GM08714 (cell line): ENCODE data around the gene OR52K2.

Experiments used
- H3K4me3 ChIP-seq: fragments of 200-500 bp; sonication (Bioruptor generic); 2 replicates; pipeline ENCODE4 v1.5.1; 2014; ENCODE audit warnings: mild to moderate bottlenecking, low read length, inconsistent platforms
- ZNF274 ChIP-seq: IDR thresholded peaks from 2 replicates; pipeline ENCODE4 v1.6.1; 2012; ENCODE audit warnings: mild to moderate bottlenecking, low read depth, low read length

OR52K2 gene

DNA sequence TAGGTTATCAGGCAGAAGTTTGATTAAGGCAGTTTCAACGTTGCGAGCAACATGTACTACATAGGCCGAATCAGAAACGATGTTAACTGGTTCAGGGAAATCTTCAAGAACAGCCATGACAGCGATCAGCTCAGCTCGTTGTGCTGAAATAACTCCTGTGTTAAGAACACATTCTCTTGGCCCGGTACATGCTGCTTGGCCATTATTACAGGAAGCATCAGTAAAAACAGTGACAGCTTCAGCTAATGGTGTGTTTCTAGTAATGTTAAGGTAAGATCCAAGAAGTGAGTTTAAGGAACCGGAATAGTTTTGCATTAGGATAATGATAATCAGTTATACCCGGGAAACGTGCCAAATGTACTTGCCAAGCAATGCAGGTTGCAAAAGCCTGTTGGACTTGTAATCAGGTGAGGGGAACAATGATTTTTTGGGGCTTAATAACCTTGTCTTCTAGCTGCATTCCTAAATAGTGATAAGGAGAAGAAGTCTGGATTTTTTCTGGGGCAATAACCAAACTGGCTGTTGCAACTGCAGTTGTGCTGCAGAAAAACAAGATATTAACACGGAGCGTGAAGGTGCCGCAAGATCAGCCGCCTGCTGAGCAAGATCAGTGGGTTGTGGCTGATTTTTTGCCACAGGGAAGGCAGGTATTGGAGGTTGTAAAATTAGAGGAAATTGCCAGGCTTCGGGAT, 47.6 kb downstream of the OR52K2 start:
- H3K4me3 ChIP-seq, result no peak overlapping the region
- TF ChIP-seq ZNF274, result no peak
